Endothelial cell of umbilical vein (primary cell): Measurements from ENCODE around the gene COMMD7.
"Not testable (repeated sequence)": the region's sequence is repeated elsewhere in the genome, so short reads cannot be mapped to it uniquely, and the experiment has no call there.

Experiments
- EZH2 ChIP-seq: IDR thresholded peaks from 2 replicates; pipeline ENCODE4 v1.6.1; 2012; ENCODE audit warnings: borderline replicate concordance, low read depth, mild to moderate bottlenecking, moderate library complexity, low read length, inconsistent platforms; ENCODE audit not compliant: severe bottlenecking
- POLR2A ChIP-seq: IDR thresholded peaks from 2 replicates; pipeline ENCODE4 v1.6.1; 2012; ENCODE audit warnings: low read depth, mild to moderate bottlenecking, control low read depth, low read length
- POLR2AphosphoS5 ChIP-seq: IDR thresholded peaks from 2 replicates; pipeline ENCODE4 v1.6.1; 2012; ENCODE audit warnings: low read depth, mild to moderate bottlenecking, control low read depth, low read length, moderate library complexity; ENCODE audit not compliant: insufficient read depth
- TF ChIP-seq, protein P1 (sequence below), 2 donors: IDR thresholded peaks; 1 replicate in 1 of 2; 2 replicates in 1 of 2; pipeline ENCODE4 v1.5.1; 2011; ENCODE audit warnings: low read length in 2 of 2, mild to moderate bottlenecking in 2 of 2, moderate library complexity in 2 of 2, control low read depth in 1 of 2, inconsistent platforms in 1 of 2, low read depth in 1 of 2; ENCODE audit not compliant: insufficient read depth in 1 of 2; ENCODE audit errors: extremely low read depth in 1 of 2

DNA sequence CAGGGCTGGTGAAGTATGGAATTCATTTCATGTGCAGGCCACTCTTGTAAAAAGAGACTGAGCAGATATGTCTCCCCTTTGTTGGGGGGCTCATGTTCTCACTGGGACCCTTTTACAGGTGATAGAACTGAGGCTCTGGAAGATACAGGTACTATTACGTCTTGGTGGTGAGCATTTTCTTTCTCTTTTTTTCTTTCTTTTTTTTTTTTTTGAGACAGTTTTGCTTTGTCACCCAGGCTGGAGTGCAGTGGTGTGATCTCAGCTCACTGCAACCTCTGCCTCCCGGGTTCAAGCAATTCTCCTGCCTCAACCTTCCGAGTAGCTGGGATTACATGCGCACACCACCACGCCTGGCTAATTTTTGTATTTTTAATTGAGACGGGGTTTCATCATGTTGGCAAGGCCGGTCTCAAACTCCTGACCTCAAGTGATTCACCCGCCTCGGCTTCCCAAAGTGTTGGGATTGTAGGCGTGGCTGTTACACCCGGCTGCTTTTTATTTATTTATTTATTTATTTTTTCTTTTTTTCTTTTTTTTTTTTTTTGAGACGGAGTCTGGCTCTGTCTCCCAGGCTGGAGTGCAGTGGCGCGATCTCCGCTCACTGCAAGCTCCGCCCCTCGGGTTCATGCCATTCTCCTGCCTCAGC is 22.1 kb upstream of the COMMD7 start:
- TF ChIP-seq, protein P1, sequence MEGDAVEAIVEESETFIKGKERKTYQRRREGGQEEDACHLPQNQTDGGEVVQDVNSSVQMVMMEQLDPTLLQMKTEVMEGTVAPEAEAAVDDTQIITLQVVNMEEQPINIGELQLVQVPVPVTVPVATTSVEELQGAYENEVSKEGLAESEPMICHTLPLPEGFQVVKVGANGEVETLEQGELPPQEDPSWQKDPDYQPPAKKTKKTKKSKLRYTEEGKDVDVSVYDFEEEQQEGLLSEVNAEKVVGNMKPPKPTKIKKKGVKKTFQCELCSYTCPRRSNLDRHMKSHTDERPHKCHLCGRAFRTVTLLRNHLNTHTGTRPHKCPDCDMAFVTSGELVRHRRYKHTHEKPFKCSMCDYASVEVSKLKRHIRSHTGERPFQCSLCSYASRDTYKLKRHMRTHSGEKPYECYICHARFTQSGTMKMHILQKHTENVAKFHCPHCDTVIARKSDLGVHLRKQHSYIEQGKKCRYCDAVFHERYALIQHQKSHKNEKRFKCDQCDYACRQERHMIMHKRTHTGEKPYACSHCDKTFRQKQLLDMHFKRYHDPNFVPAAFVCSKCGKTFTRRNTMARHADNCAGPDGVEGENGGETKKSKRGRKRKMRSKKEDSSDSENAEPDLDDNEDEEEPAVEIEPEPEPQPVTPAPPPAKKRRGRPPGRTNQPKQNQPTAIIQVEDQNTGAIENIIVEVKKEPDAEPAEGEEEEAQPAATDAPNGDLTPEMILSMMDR (IDR thresholded peaks at IDR 0.05; ENCODE audit: extremely low read depth in 1 of 2, insufficient read depth in 1 of 2, low read depth in 1 of 2, low read length in 2 of 2): not testable (repeated sequence)
- TF ChIP-seq EZH2, POLR2AphosphoS5, POLR2A: not testable (repeated sequence)
